Neutrophil (primary cell): ENCODE results near the gene STPG4.
A peak's percentile ranks its signal among the peaks of the same experiment; 100 is the strongest.

Experiments used
- H3K27ac ChIP-seq: fragments of 200-600 bp; sonication (generic); 2 replicates; pipeline ENCODE4 v1.5.1; 2016; ENCODE audit warnings: mild to moderate bottlenecking, moderate library complexity
- H3K27me3 ChIP-seq: fragments of 200-600 bp; sonication (generic); 2 replicates; pipeline ENCODE4 v1.6.0; 2016; ENCODE audit warnings: mild to moderate bottlenecking
- H3K36me3 ChIP-seq: fragments of 200-600 bp; sonication (generic); 2 replicates; pipeline ENCODE4 v1.5.1; 2017
- H3K4me1 ChIP-seq, 2 experiments: fragments of 200-600 bp in 1 of 2; sonication (generic) in 1 of 2; 1 replicate in 1 of 2; 2 replicates in 1 of 2; pipeline versions ENCODE4 v1.5.1 to v1.6.1; 2013 to 2016; ENCODE audit warnings: low read depth in 1 of 2, low read length in 1 of 2, mild to moderate bottlenecking in 1 of 2, moderate library complexity in 1 of 2; ENCODE audit not compliant: control insufficient read depth in 1 of 2, insufficient read depth in 1 of 2
- H3K4me3 ChIP-seq, 2 experiments: fragments of 200-600 bp in 1 of 2; sonication (generic) in 1 of 2; 1 replicate in 1 of 2; 2 replicates in 1 of 2; pipeline ENCODE4 v1.5.1; 2013 to 2016; ENCODE audit warnings: low read depth in 1 of 2, low read length in 1 of 2, mild to moderate bottlenecking in 1 of 2, moderate library complexity in 1 of 2
- H3K9me3 ChIP-seq: fragments of 200-600 bp; sonication (generic); 2 replicates; pipeline ENCODE4 v1.5.1; 2016
- TF ChIP-seq, protein P1 (sequence below): fragments of 200-600 bp; sonication (generic); IDR thresholded peaks from 2 replicates; pipeline ENCODE4 v1.5.1; 2016; ENCODE audit warnings: antibody characterized with exemption

STPG4 gene

DNA sequence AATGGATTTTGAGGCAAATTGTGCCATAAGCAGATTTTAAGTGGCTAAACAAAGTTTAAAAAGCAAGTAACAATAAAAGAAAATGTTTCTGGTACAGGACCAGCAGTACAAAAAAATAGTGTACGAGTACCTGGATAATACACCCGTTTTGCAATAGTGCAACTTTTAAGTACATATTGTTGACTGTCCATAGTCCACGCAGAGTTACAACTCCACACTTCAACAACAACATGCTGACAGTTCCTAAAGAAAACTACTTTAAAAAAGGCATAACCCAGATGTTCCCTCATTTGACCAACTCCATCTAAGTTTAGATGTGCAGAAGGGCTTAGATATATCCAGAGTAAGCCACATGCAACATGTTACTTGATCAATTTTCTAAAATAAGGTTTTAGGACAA is 5.1 kb upstream of the STPG4 start:
- Histone ChIP-seq H3K27ac (peak overlapping the region; percentile 38), H3K27me3 (no peaks in the 10 kb centered on the region), H3K4me1 (peaks cover 0 to 4% of the 10 kb centered on the region in 2 experiments), H3K4me3 (no peak overlapping the region), H3K9me3 (no peaks in the 10 kb centered on the region), H3K36me3 (peaks cover 85% of the 10 kb centered on the region)
- TF ChIP-seq, protein P1, sequence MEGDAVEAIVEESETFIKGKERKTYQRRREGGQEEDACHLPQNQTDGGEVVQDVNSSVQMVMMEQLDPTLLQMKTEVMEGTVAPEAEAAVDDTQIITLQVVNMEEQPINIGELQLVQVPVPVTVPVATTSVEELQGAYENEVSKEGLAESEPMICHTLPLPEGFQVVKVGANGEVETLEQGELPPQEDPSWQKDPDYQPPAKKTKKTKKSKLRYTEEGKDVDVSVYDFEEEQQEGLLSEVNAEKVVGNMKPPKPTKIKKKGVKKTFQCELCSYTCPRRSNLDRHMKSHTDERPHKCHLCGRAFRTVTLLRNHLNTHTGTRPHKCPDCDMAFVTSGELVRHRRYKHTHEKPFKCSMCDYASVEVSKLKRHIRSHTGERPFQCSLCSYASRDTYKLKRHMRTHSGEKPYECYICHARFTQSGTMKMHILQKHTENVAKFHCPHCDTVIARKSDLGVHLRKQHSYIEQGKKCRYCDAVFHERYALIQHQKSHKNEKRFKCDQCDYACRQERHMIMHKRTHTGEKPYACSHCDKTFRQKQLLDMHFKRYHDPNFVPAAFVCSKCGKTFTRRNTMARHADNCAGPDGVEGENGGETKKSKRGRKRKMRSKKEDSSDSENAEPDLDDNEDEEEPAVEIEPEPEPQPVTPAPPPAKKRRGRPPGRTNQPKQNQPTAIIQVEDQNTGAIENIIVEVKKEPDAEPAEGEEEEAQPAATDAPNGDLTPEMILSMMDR = no peak

DNA sequence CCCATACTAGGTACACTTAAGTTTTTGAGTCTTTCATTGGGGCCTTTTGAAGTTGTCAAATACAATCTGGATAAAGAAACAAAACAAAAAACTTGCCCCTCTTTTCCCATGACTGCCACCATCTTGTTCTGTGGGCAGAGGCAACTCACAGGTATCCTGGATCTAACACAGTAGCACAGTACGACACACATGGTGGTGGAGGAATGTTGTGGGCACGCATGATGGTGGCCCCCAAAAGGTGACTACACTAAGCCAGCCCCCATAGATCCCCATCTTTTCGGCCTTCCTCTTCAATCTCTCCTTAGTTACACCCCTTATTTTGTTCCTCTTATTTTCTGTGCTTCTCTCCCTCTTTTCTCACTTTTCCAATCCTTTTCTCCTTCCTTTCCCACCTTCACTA is 4.5 kb upstream of the STPG4 start:
- Histone ChIP-seq H3K4me3 (no peak overlapping the region), H3K36me3 (peaks cover 89% of the 10 kb centered on the region), H3K27me3 (no peaks in the 10 kb centered on the region), H3K4me1 (peaks cover 0 to 4% of the 10 kb centered on the region in 2 experiments), H3K9me3 (no peaks in the 10 kb centered on the region), H3K27ac (no peak overlapping the region)
- TF ChIP-seq, protein P1 = no peak

DNA sequence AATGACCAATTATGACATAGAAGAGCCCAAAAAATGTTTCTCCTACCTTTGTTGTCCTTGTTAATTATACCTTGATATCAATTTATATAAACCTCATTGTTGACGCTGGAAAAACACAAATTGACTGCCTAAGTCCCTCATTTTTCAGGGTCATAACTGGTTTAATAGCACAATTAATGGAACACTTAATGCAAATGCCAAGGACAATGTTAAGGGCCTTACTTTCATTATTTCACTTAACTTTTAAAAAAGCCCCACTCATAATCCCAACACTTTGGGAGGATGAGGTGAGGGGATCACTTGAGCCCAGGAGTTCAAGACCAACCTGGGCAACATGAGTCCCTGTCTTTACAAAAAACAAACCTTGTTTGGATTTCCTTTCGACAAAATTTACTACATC is 3.5 kb upstream of the STPG4 start:
- H3K4me3 ChIP-seq = no peak overlapping the region
- H3K36me3 ChIP-seq = peaks cover 94% of the 10 kb centered on the region
- no peak overlapping the region for H3K27ac ChIP-seq
- H3K4me1 ChIP-seq = peaks cover 0 to 4% of the 10 kb centered on the region in 2 experiments
- H3K9me3 ChIP-seq = no peaks in the 10 kb centered on the region
- TF ChIP-seq, protein P1 = no peak
- no peaks in the 10 kb centered on the region for H3K27me3 ChIP-seq

DNA sequence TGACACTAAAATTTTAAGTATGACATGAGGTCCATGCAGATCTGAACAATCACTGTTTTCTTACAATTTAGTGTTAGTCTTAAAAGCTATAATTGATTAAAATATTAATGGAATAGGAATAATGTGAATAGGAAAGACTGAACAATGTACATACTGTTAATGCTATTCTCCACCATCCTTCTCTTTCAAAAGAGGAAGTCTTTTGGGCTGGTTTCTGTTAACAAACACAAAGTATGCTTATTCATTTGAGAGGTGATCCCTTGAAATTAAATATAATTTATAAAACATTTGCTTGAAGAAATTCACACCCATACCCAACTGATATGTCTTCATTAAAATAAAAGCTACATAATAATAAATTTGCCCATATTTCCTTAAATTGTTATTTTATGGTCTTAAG is 2.3 kb downstream of the STPG4 start:
- H3K27ac ChIP-seq = no peak overlapping the region
- no peaks in the 10 kb centered on the region for H3K9me3 ChIP-seq
- H3K4me1 ChIP-seq = no peaks in the 10 kb centered on the region
- H3K36me3 ChIP-seq = peaks cover 73% of the 10 kb centered on the region
- TF ChIP-seq, protein P1 = no peak
- H3K27me3 ChIP-seq = no peaks in the 10 kb centered on the region
- H3K4me3 ChIP-seq = no peak overlapping the region

DNA sequence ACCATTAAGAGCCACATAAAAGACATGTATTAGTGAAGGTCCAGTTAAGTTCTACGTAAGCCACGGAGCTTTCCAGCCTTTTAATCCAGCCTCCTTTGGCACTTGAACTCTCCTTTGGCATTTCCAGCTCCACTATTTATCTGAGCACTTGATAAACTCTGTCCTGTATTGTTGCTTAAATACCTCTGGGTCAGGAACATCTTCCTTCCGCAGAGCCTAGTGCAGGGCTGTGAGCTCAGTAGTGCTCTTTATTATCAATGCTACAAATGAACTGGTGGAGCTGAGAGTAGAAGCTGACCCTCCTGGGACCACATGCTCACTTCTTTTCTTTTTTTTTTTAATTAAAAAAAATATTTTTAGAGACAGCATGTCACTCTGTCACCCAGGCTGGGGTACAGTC is 4.9 kb downstream of the STPG4 start:
- TF ChIP-seq, protein P1 = no peak
- Histone ChIP-seq H3K9me3 (no peaks in the 10 kb centered on the region), H3K27ac (no peak overlapping the region), H3K27me3 (no peaks in the 10 kb centered on the region), H3K4me3 (no peak overlapping the region), H3K4me1 (no peaks in the 10 kb centered on the region), H3K36me3 (peaks cover 71% of the 10 kb centered on the region)

DNA sequence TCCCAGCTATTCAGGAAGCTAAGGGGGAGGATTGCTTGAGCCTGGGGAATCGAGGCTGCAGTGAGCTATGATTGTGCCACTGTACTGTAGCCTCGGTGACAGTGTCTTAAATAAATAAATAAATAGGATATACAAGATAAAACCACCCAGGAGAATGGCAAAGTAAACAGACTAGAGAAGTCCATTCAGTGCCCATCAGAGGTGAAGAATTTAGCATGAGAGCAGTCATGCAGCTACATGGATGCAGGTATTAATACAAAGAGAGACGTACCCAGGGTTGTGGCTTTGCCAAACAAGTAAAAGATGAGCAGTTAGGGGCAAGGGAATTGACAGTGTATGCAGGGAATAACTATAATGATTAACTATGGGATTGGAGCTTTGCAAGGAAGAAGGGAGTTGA is 8.1 kb downstream of the STPG4 start:
- Histone ChIP-seq H3K27me3 (no peaks in the 10 kb centered on the region), H3K4me1 (no peaks in the 10 kb centered on the region), H3K36me3 (peaks cover 81% of the 10 kb centered on the region), H3K4me3 (no peak overlapping the region), H3K9me3 (no peaks in the 10 kb centered on the region), H3K27ac (no peak overlapping the region)
- TF ChIP-seq, protein P1 = no peak
